Measurements from ENCODE around the gene INAFM2. TPM values are rescaled to one million over a fixed set of nuclear protein-coding genes. Genes with fewer than 3 reads are reported as not detected.
A peak's percentile ranks its signal among the peaks of the same experiment; 100 is the strongest.

The INAFM2 gene
- total RNA-seq, 2 donors from 2014 or later, result 63.8 to 79.2 TPM

DNA sequence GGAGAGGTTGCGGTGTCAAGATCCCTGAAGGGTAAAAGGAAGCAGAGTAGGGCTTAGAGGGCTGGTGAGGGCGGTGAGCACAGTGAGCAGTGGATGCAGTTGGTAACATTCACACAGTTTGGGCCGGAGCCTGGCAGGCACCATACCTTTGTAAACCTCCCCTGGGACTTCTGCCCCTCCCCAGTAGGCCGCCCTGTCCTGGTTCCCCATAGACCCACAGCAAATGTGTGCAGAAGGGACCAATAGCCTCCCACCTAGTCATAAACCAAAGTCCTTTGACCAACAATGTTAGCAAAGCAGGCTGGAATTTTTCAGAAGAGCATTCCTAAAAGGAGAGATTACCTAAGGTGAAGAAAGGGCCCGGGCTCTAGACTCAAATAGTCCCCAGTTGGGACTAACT lies 25.7 kb downstream of the INAFM2 start:
- DNase-seq (ENCODE audit: low spot score), result no peak
- Histone ChIP-seq H3K4me1 (ENCODE audit: control insufficient read depth in 1 of 2, low read depth in 2 of 2) (peaks cover 3 to 9% of the 10 kb centered on the region in 2 donors), H3K27ac (no peak overlapping the region), H3K4me3 (no peak overlapping the region), H3K36me3 (no peaks in the 10 kb centered on the region), H3K9me3 (no peaks in the 10 kb centered on the region), H3K27me3 (replicated peaks; ENCODE audit: insufficient read depth) (no peaks in the 10 kb centered on the region)
- no peak for ATAC-seq (ENCODE audit: insufficient number of reproducible peaks, low FRiP score, low read depth)
- TF ChIP-seq, protein P1, sequence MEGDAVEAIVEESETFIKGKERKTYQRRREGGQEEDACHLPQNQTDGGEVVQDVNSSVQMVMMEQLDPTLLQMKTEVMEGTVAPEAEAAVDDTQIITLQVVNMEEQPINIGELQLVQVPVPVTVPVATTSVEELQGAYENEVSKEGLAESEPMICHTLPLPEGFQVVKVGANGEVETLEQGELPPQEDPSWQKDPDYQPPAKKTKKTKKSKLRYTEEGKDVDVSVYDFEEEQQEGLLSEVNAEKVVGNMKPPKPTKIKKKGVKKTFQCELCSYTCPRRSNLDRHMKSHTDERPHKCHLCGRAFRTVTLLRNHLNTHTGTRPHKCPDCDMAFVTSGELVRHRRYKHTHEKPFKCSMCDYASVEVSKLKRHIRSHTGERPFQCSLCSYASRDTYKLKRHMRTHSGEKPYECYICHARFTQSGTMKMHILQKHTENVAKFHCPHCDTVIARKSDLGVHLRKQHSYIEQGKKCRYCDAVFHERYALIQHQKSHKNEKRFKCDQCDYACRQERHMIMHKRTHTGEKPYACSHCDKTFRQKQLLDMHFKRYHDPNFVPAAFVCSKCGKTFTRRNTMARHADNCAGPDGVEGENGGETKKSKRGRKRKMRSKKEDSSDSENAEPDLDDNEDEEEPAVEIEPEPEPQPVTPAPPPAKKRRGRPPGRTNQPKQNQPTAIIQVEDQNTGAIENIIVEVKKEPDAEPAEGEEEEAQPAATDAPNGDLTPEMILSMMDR (IDR thresholded peaks at IDR 0.05), result no peak

DNA sequence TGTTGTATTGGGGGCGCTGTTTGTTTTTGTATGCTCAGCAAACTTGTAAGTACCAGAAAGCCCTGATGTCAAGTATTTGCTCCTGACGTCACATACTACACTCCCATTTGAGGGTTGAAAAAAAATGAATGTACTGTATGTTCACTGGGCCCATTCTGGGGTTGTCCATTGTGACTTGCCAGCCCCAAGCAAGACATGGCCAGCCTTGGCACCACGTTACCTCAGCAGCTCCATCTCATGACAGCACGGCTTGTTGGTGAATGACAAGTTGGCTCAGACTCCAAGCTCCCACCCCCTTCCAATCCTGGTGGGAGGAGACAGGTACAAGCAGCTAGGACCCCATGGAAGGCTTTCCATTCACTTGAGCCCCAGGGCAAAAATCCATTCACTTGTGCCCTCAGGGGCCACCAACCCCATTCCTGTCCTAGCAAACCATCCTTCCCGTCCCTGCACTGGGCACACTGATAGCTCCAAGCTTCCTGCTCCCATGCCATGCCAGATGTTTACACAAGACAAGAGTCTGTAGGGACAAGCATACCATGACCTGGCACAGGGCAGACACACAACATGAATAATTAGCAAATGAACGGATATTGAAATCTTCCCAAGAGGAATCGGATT lies 28.9 kb downstream of the INAFM2 start:
- DNase-seq (ENCODE audit: low spot score) (no peak), ATAC-seq (ENCODE audit: insufficient number of reproducible peaks, low FRiP score, low read depth) (no peak)
- no peak overlapping the region for H3K27ac ChIP-seq
- H3K27me3 ChIP-seq (replicated peaks; ENCODE audit: insufficient read depth), result no peaks in the 10 kb centered on the region
- no peak overlapping the region for H3K4me3 ChIP-seq
- H3K4me1 ChIP-seq (ENCODE audit: control insufficient read depth in 1 of 2, low read depth in 2 of 2), result peaks cover 0 to 1% of the 10 kb centered on the region in 2 donors
- TF ChIP-seq, protein P1 (IDR thresholded peaks at IDR 0.05), result no peak
- no peaks in the 10 kb centered on the region for H3K36me3 ChIP-seq
- H3K9me3 ChIP-seq, result no peaks in the 10 kb centered on the region

DNA sequence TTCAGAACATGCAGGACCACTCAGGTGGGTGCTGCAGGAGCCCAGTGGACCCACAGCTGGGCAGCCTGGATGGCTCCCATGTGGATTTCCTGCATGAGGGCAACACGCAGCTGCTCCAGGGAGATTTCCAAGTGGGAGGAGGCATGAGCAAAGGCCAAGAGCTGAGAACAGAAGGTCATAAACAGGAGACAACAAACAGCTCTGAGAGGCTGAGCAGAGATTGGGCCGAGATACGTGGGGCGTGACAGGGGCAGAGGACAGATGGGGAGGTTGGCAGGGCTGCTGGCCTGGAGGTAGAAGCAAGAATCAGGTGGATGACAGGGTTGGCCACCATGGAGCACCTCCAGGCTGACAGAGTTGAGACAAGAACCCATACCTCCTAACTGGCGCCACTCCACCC lies 30.2 kb downstream of the INAFM2 start:
- Histone ChIP-seq H3K36me3 (no peaks in the 10 kb centered on the region), H3K9me3 (no peaks in the 10 kb centered on the region), H3K27me3 (replicated peaks; ENCODE audit: insufficient read depth) (no peaks in the 10 kb centered on the region), H3K27ac (no peak overlapping the region), H3K4me3 (no peak overlapping the region), H3K4me1 (ENCODE audit: control insufficient read depth in 1 of 2, low read depth in 2 of 2) (peaks cover 5 to 9% of the 10 kb centered on the region in 2 donors)
- TF ChIP-seq, protein P1 (IDR thresholded peaks at IDR 0.05), result no peak
- ATAC-seq (ENCODE audit: insufficient number of reproducible peaks, low FRiP score, low read depth), result no peak
- DNase-seq (ENCODE audit: low spot score), result no peak

DNA sequence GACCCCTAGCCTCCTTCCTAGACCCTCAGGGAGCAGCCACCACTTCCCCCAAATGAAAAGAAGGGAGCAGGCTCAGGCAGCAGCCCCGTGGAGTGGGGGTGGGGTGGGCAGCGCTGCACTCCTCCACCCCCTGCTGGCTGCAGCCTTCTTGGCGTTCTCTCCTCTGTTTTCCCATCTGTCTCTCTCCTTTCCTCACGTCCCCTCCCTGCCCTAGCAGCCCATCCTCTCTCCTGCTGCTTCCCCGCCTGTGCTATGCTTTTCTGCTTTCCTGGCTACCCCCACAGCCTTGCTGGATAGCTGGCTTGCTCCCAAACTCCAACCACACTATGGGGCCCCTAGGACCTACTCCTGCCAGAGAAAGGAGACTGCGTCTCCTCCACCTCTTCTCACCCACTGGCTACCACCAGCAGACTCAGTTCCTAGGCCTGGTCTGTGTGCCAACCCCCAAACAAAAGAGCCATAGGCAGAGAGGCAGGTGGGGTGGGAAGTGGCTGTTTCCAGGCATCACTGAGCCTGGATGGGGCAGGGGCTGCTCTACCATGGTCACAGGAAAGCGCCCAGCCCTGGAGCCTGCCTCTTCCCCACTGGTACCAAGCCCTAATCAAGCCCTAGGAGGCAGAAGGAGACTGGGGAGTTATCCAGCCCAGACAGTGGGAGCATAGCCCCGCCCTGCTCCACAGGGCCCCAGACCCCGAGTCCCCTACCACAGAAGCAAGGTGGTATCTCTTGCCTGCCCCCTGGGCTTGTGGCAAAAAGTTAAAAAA lies 31.1 kb downstream of the INAFM2 start:
- ATAC-seq (ENCODE audit: insufficient number of reproducible peaks, low FRiP score, low read depth) (no peak), DNase-seq (ENCODE audit: low spot score) (no peak)
- Histone ChIP-seq H3K9me3 (no peaks in the 10 kb centered on the region), H3K27ac (no peak overlapping the region), H3K36me3 (no peaks in the 10 kb centered on the region), H3K4me1 (ENCODE audit: control insufficient read depth in 1 of 2, low read depth in 2 of 2) (peaks cover 8 to 9% of the 10 kb centered on the region in 2 donors), H3K27me3 (replicated peaks; ENCODE audit: insufficient read depth) (no peaks in the 10 kb centered on the region), H3K4me3 (no peak overlapping the region)
- TF ChIP-seq, protein P1 (IDR thresholded peaks at IDR 0.05), result peak; percentile 36

DNA sequence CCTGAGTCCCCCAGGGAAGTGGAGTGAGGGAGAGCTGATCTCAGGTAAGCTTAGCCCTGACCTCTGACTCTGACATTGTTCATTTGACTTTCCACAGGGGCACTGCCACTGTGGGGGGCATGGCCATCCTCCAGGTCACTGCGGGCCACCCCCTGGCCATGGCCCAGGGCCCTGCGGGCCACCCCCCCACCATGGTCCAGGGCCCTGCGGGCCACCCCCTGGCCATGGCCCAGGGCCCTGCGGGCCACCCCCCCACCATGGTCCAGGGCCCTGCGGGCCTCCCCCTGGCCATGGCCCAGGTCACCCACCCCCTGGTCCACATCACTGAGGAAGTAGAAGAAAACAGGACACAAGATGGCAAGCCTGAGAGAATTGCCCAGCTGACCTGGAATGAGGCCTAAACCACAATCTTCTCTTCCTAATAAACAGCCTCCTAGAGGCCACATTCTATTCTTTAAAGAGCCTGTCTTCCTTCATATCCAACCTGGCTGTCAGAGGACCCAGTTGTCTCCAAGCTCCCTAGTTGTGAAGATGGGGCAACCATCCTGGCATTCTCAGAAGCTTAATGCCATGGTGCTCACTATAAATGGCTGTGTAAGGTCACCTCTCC lies 32.6 kb downstream of the INAFM2 start:
- no peak for ATAC-seq (ENCODE audit: insufficient number of reproducible peaks, low FRiP score, low read depth)
- Histone ChIP-seq H3K27ac (no peak overlapping the region), H3K36me3 (no peaks in the 10 kb centered on the region), H3K4me3 (no peak overlapping the region), H3K4me1 (ENCODE audit: control insufficient read depth in 1 of 2, low read depth in 2 of 2) (peaks cover 8 to 9% of the 10 kb centered on the region in 2 donors), H3K27me3 (replicated peaks; ENCODE audit: insufficient read depth) (no peaks in the 10 kb centered on the region), H3K9me3 (no peaks in the 10 kb centered on the region)
- no peak for DNase-seq (ENCODE audit: low spot score)
- TF ChIP-seq, protein P1 (IDR thresholded peaks at IDR 0.05), result no peak

All from thoracic aorta (tissue), 2 donors.